GM21737 (cell line): ENCODE data around the gene KCNIP4.

Experiments
- ATAC-seq: cut with Tn5 transposase; IDR thresholded peaks from one replicate; pipeline ENCODE4 v1.9.1; 2021; ENCODE audit warnings: mild to moderate bottlenecking, moderate library complexity; ENCODE audit not compliant: unreplicated experiment

The KCNIP4 gene

DNA sequence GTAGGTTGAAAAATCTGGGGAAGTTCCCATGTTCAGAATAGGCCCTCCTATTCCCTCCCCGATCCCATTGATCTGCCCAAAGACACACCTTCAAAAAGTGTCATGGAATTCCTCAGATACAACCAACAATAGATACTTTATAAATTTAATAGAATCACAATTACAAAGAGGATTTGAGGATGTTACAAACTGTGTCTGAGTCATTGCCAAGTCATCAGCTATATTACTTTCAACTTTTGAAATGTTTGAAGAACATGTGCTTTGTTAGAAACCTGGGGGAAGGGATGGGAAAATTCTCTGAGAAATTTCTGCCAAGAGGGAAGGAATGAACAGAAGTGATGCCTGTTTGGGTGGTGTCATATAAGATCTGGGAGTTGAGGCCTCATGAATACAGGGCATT is 46.7 kb downstream of the KCNIP4 start:
- no peak for ATAC-seq

DNA sequence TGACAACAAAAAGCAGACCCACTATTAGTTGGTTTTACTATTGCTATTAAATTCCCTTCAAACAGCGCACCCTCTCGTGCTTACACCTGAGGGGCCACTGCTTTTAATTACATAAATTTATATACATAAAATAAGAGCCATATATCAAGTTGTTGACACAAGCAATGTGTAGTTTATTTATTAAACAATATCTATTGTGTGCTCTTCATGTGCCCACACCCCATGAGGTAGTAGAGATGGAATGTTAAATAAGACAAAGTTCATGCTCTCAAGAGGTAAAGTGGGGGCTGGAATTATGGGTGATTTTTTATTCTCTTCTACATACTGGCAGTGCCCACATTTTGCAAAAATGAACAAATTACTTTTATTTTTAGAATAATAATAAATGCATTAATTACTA is 47.3 kb downstream of the KCNIP4 start:
- ATAC-seq, result no peak

DNA sequence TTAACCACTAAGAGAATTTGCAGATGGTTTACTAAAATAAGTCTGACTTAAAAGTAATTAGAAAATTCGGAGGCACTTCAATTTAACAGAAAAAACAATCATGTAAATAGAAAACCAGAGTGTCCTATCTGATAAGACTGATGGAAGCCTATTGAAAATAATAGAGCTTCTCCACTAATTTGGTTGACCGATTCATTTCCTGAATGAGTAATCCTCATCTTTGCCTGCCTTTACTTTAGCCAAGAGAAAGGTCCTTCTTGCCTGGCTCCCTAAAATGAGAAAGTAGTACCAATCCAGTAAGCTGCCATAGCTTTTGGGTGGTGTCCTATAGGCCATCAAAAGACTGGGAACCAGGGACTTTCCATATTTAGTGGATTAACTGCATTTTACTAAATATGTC is 48.4 kb downstream of the KCNIP4 start:
- ATAC-seq, result no peak

GRCh38 chr4:21898101-21898500 is 50.5 kb downstream of the KCNIP4 start:
- ATAC-seq, result no peak

GRCh38 chr4:21896767-21897166 is 51.8 kb downstream of the KCNIP4 start:
- no peak for ATAC-seq

DNA sequence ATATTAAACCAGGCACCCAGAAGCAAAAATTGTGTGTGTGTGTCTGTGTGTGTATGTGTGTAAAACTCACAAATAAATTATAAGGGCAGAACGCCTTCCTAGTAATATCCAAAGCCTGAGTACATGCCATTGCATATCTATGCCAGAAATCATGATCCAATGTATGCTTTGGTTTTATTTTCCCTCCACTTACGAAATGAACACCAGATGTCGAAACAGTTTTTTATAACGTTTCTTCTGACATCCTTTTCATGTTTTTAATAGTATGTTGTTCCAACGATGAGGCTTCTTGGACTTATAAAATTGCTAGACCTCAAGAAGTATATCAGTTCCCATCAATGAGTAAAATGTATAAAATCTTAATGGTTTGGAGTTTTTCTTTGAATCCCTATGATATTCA is 55.4 kb downstream of the KCNIP4 start:
- no peak for ATAC-seq

DNA sequence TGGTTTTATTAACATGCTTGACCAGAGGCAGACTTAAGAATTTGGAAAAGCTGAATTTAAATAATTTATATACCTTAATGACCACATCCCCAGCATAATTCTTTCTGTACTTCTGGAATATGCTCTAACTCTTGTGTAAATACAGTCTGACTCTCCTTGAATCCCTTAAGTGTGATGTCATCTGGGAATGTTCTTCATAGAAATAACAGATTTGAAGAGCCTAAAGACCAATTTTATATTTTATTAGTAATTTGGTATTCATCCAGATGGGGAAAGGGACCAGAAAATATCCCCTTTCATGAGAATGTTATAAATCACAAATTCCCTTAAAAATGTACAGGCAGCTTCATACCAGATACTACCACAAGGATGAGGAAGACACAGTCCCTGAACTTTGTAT is 58.3 kb downstream of the KCNIP4 start:
- ATAC-seq, result no peak

- no peak for ATAC-seq
Measured at GRCh38 chr4:21888195-21888976, 60.2 kb downstream of the KCNIP4 start.

DNA sequence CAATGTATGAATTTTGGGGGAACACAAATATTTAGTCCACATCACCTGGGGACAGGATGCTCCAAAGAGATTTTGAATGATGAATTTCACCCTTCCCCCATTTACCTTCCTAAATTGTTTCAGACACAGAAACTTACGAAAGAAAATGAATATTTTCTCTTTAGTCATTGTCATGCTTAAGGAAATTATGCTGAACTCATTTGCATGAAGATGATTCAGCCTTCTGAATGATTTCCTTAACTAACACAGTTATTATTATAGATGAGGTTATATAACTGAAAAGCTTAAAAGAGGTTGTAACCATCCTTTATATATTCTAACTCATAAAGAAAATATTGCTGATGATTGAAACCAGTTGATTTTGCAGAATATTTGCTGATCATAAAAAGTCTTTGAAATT is 61.1 kb downstream of the KCNIP4 start:
- ATAC-seq, result no peak

- no peak for ATAC-seq
Measured at GRCh38 chr4:21885770-21886169, 62.8 kb downstream of the KCNIP4 start.

- ATAC-seq, result no peak
Measured at GRCh38 chr4:21885241-21885640, 63.3 kb downstream of the KCNIP4 start.

DNA sequence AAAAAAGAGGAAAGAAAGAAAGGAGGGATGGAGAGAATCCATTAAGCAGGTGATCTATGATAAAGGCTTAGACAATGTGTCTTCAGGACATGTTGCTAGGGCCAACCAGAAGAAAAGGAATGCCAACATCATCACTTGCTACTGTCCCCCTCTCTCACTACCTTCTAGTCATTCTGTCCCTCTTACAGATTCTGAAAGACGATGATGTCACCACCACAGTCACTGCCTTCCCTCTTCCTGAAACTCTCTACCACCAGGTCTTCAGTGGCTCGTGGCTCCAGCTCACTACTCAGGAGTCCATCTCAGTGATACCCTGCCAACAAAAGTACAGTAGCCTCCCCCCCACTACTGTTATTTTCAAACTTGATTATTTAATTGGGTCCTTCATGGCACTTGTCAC is 64.0 kb downstream of the KCNIP4 start:
- ATAC-seq, result no peak

DNA sequence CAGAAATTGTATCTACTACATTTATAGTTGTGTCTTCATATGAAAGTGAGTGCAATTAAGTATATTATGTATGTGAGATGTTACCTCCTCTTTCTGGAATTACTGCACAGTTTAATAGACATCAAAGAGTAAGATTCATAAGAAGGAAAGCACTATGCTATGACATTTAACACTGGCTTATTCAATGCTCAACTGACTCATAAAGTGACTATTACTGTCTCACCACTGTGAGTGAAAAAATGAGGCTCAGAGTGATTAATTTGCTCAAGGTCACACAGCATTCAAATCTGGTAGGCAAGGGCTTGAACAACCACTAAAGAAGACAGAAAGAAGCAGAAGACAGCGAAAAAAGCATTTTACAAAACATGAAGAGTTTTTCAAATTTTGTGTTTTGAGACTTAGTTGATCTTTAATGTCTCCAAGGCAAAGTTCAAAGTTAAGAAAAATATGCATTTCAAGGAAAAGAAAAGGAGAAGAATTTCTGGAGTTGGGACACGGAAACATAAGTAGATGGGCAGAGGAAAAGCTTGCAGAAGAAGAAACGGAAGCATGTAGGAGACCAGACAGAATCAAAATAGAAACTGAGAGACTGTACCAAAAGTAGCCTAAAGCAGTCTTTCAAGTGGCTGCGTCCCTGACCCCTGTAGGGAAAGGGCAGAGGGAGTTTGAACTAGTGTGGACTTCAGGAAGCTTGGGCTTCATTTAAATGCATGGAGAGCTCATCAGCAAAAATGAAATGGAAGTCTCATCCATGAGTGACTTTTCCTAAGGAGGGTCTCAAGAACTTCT is 66.3 kb downstream of the KCNIP4 start:
- no peak for ATAC-seq

DNA sequence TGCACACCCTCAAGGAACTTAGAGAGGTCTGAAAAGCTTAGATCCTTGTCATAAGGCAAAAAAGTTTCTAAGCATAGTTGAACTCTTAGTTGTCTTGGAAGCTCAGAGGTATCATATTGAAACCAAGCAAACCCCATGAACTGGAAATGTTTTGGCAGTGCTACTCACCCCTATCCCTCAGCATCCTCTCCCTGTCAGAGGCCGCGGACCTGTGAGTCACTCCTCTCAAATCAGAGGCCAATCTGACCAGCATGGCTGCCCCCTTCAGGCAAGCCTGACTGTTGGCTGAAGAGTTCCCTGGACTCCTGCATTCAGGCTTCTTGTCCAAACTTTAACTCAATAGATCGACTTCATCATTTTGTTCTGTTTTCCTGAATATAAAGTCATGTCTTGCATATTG is 69.4 kb downstream of the KCNIP4 start:
- no peak for ATAC-seq

DNA sequence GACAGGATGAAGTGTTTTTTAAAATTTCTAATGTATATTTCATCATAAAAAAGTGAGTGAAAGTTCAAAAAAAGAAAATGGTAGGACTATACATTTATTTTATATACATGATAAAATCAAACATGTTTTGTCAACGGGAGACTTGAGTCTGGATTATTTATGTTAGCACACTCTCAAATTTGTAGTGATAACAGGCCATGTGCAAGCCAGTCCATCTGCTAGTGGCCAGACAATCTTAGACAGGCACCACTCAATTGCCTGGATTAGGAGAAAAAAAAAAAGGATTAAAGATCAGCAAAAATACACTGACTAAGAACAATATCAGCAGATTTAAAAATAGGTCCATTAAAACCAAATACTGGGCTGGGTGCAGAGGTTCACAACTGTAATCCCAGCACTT is 71.9 kb downstream of the KCNIP4 start:
- no peak for ATAC-seq

DNA sequence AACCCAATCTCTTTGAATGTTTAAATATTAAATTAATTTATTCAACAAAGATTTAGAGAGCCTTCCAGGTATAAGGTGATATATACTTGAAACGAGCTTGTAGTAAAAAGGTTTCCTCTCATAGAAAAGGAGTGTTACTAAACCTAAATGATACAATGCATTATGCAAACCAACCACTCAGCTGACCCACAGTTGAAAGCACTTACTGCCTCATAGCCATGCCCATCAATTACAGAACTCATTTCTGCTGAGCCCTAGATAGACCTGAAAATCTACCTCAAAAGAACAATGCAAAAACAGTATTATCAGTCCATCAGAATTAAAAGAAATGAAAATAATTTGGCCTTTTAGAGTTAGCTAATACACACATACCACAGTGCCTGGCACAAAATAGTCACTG is 75.4 kb downstream of the KCNIP4 start:
- no peak for ATAC-seq

- ATAC-seq, result no peak
Measured at GRCh38 chr4:21872101-21872500, 76.5 kb downstream of the KCNIP4 start.

GRCh38 chr4:21869978-21870745 is 78.4 kb downstream of the KCNIP4 start:
- no peak for ATAC-seq

DNA sequence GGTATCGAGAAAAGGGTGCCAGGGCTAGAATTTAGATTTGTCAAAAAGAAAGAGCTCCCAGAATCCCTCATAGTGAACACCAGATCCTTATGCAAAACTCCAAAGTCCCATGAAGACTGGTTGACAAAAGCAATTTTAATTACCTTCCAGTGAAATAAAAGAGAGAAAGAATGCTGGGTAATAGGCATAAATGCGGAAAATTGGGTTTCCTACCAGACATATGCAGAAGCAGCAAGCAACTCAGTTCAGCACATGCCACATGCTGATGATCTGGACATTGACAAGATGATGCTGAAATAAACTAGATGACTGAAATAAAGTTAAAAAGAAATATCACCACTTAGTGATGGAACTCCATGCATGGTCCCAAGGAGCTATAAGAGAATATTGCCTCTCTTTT is 83.9 kb downstream of the KCNIP4 start:
- ATAC-seq, result no peak

DNA sequence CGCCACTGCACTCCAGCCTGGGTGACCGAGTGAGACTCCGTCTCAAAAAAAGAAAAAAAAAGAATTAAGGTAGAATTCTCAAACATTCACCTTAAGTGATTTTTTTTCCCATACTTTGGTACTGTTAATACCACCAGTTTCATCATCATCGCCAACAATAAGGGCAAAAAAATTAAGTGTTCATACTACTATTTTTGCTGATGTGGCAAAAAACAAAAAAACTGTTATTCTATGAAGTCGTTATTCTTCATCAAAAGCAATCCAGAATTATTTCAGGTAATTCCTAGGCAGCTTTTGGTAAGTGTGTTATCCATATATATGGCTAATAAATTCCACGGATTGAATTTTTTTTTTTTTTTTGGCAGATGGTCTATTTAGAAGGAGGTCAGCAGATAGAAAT is 85.7 kb downstream of the KCNIP4 start:
- no peak for ATAC-seq

DNA sequence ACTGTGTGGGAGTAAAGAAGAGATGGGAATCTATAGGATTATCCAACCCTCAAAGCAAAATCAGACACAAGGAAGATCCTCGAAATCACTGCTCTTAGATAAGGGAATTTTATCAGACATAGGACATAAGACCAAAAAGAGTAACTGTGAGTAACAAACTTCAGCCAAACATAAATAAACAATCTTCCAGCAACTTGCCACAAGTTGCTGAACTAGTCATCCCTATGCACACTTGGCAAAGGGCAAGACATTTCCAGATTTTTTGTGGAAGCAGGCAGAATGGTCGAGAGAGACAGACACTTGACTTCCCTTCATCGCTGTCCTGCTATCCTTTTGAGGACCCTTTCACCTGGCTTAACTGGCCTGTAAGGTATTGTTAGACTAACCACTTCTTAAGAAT is 89.6 kb downstream of the KCNIP4 start:
- ATAC-seq, result no peak

DNA sequence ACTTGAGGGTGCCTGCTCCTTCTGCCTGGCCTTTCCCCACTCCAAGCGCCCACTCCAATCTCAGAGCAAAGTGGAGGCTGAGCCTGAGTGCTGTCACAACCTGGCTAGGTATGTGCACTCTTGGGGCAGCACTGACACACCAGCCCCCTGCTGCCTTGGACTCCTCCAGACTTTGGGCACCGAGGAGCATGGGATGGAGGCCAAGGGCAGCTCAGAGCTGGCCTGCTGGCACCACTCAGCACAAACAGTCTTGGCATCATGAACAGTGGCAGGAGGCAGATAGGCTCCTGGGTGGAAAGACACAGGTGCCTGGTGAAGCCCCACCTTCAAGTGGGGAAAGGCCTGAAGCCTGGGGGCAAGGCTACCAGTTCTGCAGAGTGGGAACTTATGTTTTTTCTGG is 91.8 kb downstream of the KCNIP4 start:
- no peak for ATAC-seq
